Vagina (tissue), 2 donors: ENCODE results near the gene SCAF4.

Experiments used
- CTCF ChIP-seq, 3 experiments: fragments of 450-650 bp in 2 of 3; fragments of 200-600 bp in 1 of 3; sonication (generic) in 1 of 3; IDR thresholded peaks; one replicate each; pipeline ENCODE4 v1.5.1; 2017 to 2019; ENCODE audit warnings: antibody characterized with exemption in 3 of 3, mild to moderate bottlenecking in 2 of 3, moderate library complexity in 2 of 3
- POLR2AphosphoS5 ChIP-seq, 2 donors: sonication (generic); formaldehyde crosslinking; IDR thresholded peaks; one replicate each; pipeline ENCODE4 v1.9.0; 2017; ENCODE audit warnings: antibody characterized with exemption in 2 of 2, mild to moderate bottlenecking in 2 of 2, low read depth in 1 of 2; ENCODE audit not compliant: insufficient read depth in 1 of 2

- TF ChIP-seq CTCF (IDR thresholded peaks at IDR 0.05) (no peak), POLR2AphosphoS5 (IDR thresholded peaks at IDR 0.05; ENCODE audit: insufficient read depth in 1 of 2, low read depth in 1 of 2) (no peak)
These were observed 44.8 kb downstream of the SCAF4 start for GRCh38 chr21:31687108-31687507.
